Activated CD4-positive, alpha-beta T cell treated with anti-CD3 and anti-CD28 coated beads, Interleukin-2, amount 50 U/mL, for 24 hours (primary cell): ENCODE measurements around the gene TSPYL2.

Experiments used
- DNase-seq, 2 donors: peaks; one replicate each; pipeline ENCODE4 v3.0.0-alpha.2; 2020; ENCODE audit warnings: low read depth in 1 of 2, low spot score in 1 of 2

The TSPYL2 gene

DNA sequence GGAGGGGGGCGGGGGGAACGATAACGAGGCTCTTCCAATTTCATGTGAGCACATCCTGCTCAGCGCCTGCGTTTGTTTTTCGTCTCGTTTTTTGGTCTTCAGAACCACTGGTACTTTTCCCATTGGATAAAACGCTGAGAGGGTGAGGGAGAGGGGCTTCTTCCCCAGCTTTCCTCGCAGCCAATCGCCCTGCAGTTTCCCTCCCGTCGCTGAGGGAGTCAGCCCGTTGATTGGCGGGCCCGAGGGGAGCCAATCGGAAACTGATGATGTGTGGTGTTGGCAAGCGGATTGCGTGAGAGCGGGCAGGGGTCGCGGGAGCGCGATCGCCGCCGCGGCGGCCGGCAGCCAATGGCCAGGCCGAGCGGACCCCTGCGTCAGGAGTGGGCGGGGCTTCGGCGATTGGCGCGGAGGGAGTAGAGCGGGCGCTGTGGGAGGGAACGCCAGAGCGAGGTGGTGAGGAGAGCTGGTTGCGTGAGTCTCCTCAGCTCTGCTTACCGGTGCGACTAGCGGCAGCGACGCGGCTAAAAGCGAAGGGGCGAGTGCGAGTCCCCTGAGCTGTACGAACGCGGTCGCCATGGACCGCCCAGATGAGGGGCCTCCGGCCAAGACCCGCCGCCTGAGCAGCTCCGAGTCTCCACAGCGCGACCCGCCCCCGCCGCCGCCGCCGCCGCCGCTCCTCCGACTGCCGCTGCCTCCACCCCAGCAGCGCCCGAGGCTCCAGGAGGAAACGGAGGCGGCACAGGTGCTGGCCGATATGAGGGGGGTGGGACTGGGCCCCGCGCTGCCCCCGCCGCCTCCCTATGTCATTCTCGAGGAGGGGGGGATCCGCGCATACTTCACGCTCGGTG lies at the start of gene TSPYL2:
TSPYL2 (plus strand) TSS at position 443 of the 848 bp plus-strand sequence; CDS start at position 575, 132 bp downstream.
- DNase-seq, result peak; percentile 82 to 87

DNA sequence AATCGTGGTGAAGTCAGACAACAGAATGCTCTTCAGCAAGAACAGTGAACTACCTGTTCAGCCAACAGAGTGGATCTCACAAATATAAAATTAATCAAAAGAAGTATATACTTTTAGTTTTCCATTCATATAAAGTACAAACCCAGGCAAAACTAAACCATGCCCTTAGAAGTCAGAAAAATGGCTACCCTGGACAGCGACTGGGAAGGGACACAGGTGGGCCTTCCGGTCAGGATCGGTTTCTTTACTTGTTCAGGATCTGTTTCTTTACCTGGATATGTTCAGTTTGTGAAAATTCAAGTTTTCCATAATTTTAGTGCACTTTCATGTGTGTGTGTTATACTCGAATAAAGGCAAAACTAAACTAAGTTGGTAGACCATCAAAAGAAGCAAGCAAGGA lies 46.0 kb upstream of the TSPYL2 start:
- DNase-seq, result no peak

DNA sequence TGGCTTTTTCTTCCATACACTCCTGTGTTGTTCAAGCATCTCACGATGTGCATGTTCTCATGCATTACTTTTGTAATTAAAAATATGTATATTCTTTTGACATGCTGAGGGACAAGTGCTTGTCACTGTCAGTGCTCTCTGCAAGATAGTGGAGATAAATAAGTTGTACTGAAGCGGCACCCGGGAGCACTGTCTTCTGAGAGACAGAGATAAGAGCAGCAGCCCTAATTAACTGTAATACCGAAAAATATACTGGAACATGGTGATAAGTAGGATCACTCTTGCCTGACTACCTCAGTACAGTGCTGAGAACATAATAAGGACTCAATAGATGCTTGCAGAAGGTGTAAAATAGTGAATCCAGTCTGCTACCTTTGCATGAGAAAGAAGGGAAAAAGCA lies 42.9 kb upstream of the TSPYL2 start:
- no peak for DNase-seq

DNA sequence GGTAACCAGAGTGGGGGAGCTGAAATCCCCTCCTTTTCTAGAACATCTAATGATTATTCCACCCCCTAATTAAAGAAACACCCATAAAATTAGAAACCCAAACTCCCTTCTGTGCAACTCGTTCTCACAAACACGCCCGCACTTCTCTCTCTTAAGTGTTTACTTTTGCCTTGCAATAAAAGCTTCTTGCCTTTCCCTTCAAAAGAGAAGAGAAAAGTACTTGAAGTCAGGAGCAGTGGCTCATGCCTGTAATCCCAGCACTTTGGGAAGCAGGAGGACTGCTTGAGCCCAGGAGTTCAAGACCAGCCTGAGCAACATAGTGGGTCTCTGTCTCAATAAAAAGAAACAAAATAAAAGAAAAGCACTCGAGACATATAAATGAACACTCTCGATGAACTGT lies 37.2 kb upstream of the TSPYL2 start:
- no peak for DNase-seq

DNA sequence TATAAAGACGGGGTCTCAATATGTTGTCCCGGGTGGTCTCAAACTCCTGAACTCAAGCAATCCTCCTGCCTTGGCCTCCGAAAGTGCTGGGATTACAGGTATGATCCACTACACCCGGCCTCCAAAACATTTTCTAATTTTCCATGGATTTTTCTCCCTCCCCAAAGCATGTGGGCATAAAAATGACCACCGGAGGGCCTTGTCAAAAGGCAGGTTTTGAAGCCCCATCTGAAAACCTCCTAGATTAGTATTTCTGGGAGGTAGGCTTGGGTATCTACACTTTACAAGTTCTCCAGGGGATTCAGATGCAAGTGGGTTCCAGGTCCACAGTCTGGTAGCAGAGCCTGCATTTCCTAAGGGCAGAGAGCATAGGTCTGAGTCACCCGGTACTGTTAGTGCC lies 34.9 kb upstream of the TSPYL2 start:
- DNase-seq, result no peak

DNA sequence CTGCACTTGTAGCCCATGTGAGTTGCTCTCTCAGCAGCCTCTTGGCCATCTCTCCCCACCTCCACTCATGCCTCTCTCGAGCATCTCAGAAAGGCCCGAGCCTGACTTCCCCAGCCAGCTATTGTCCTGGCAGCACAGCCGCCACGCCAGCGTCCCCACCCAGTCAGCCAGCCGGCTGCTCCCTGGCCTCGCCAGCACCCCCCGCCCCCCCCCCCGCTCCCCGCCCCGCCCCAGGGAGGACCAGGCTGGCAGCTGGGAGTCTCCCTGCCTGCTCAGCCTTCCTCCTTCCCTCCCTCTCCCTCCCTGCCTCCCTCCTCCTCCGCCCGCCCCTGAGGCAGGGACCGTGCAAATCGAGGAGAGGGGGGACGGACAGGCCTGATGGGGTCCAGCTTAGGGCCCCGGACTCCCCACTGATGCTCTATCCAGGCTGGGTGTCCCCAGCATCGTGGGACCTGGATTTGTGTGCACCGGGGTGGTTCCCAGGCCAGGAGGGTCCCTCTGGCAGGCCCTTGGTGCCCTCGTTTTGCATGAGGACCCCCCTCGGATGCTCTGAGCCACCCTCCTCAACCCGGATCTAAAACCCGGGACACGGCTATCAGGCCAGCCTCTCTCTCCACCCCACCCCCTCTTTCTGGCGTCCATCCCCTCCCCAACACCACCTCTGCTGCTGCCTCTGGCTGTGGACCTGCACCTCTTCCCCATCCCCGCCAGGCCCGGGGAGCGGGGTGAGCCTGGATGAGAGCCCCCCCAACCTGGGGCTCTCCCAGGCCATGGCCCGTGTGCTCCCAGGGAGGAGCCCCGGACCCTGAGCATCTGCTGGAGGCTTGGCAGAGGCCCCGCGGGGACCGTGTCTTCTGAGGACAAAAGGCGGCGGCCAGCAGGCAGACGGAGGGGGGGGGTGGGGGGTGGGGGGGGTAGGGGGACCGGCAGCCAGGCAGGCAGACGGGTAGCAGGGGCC lies 33.7 kb upstream of the TSPYL2 start, which contains the start of gene GPR173:
GPR173 (plus strand) TSS at position 621 of the 958 bp plus-strand sequence. CDS start 27,833 bp downstream, outside the sequence.
- DNase-seq, result no peak

DNA sequence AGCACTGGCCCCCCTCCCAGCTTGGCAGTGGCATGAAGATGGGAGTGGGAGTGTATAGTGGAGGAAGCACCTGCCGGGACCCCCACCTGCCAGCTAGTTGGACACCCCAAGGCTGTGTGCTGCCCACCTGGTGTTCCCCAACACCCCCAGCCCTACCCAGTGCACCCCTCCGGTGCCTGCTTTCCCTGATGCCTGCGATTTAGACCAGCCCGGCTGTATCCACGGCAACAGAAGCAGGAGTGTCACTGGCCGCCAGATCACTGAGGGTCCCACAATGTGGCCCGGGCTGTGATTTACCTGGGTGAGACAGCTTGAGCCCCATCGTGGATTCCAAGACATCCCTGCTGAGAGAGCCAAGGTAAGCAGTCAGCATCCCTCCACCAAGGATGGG lies 33.0 kb upstream of the TSPYL2 start:
- no peak for DNase-seq

DNA sequence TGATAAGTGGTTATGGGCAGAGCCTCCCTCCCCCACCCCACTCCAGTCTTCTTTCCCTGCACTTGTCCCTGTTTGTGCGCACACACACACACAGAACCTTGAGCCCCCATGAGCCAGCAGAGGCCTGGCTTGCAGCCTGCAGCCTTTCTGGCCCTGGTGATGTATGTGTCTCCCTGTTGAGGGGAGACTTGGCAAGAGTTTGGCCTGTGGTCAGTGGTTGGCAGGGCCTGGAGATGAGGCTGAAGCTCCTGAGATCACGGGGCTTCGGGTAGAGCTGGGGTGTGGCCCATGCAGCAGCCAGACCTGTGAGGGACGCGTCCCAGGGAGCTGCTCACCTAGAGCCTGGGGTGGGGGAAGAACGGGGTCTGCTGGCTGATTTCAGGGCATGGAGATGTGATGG lies 31.3 kb upstream of the TSPYL2 start:
- no peak for DNase-seq

DNA sequence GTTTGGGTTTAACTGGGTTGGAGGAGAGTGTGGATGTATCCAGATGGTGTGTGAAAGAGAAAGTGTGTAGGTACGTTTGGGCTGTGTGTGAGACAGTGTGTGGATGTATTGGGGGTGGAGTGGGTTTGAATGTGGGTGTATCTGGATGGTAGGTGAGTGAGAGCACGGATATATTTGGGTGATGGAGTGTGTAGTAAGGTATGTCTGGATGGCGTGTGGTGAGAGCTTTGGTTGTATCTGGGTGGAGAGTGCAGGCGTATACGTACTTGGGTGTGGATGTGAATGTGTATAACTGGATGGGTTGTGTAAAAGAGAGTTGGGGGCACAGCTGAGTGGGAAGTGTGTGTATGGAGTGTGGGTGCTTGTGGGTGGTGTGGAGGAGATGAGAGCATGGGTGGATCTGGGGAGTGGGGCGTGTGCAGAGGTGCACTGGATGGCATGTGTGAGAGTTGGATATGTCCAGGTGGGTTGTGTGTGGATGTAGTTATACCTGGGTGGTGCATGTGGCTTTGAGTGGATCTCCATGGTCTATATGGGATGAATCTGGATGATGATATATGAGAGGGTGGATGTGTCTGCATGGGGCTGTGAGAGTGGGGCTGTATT lies 26.8 kb upstream of the TSPYL2 start:
- DNase-seq, result no peak

DNA sequence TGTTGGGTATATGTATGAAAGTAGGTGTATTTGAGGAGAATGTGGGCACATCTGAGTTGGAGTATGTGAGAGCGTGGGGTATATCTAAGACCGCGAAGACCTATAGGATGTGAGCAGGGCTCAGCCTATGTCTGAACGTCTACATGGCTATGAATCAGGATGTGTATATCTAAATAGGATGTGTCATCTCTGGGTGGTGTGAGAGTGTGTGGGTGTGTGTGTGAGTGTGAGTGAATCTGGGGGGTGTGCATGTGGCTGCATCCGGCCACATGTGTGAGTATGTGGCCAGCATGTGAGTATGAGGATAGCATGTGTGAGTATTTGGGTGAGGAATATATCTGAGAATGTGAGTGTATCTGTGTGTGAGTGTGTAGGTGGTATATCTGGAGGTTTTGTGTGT lies 25.9 kb upstream of the TSPYL2 start:
- DNase-seq, result no peak

DNA sequence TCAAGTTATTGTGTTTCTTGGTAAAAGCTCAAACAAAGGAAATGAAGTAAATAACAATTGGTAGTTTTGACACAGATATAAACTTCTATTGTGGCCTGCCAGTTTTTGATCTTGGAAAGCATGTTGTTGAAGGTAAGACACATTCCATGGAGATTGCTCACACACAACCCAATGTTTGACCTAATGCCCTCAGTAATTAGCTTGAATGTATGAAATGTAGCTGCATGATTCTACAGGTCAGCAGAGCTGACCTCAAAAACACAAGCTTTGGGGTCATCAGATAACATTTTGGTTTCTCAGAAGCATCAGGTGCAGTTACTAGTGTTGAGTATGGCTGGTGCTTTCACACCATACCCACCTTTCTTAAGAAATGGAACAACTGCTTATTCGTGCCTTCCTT lies 17.1 kb upstream of the TSPYL2 start:
- no peak for DNase-seq

DNA sequence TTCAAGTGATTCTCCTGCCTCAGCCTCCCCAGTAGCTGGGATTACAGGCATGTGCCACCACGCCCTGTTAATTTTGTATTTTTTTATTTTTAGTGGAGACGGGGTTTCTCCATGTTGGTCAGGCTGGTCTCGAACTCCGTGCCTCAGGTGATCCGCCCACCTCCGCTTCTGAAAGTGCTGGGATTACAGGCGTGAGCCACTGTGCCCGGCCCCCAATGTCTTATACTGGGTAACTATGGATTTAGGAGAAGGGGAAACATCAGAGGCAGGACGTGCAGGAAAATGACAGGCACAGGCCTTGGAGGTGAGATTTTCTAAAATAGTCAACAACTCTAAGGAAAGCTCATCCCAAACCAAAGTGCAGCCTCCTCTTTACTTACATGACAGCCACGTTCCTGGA lies 11.1 kb upstream of the TSPYL2 start:
- no peak for DNase-seq

DNA sequence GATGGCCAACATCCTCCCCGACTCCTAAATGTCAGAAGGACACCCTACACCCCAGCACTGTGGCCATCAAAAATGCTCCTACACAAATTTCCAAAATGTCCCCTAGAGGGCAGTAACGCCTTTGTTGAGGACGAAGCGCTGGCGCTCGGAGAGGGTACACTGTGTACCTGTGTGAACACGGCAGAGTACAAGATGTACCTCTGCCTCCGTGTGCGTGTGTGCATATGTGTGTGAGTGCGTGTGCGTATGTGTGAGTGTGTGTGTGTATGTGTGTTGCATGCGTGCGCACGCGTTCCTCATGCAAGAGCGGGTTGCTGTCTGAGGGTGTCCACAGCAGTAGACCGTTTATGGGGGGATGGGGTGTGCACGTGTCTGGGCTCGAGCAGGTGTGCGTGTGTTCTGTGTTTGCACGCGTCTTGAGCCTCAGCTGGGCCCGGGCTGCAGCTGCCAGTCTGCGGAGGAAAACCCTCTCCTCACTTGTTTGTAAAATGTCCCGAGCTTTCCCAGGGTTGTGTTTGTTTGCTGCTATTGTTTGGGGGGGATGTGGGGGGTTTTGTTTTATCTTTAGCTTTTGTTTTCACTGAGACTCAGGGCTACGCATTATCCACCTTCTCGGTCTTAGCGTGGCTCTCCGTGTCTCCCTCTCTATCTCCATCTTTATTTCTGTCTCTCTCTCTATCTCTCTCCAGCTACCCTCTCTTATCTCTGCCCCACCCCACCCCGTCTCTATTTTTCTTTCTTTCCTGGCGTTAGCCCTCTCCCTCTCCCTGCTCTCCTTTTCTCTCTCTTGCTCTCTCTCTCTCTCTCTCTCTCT lies 10.4 kb upstream of the TSPYL2 start:
- peak in 1 of 2 donors; percentile 65 for DNase-seq

DNA sequence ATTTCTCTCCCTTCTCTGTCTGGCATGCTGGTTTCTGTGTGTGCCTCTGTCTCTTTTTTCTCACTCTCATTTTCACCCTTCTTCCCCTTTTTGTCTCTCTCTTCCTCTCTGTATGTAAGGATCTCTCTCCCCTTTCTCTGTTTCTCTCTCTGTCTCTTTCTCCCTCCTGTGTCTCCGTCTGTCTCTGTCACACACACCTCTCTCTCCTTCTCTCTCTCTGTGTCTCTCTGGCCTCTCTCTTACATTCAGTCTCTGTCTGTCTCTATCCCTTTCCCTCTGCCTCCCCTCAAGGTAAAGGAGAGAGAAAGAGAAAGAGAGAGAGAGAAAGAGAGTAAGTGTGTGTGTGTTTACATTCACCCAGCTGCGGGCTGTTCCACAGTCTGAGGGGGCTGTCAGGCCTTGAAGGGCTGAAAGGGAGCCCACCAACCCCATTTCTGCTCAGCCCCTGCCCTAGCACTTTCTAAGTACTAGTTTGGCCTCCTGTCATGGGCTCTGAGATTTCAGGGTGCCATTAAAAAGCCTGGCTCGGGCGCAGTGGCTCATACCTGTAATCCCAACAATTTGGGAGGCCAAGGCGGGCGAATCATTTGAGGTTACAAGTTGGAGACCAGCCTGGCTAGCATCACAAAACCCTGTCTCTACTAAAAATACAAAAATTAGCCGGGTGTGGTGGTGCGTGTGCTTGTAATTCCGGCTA lies 9.6 kb upstream of the TSPYL2 start:
- no peak for DNase-seq

DNA sequence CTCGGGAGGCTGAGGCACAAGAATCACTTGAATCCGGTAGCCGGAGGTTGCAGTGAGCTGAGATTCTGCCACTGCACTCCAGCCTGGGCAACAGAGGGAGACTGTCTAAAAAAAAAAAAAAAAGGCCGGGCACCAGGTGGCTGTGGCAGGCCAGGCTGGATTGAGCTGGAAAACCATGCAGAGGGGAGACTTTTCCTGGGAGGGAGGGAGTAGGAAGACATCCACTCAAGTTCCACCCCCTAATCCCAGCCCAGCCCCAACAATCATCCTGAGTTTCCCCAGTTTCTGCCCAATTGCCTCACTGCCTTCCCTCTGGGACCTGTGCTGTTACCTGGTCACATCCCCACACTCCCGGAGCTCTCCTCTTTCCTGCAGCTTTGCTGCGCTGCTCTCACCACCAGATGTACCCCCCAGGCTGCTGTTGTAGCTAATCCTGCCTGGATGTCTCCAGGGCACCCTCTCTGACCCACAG lies 9.0 kb upstream of the TSPYL2 start:
- DNase-seq, result no peak

DNA sequence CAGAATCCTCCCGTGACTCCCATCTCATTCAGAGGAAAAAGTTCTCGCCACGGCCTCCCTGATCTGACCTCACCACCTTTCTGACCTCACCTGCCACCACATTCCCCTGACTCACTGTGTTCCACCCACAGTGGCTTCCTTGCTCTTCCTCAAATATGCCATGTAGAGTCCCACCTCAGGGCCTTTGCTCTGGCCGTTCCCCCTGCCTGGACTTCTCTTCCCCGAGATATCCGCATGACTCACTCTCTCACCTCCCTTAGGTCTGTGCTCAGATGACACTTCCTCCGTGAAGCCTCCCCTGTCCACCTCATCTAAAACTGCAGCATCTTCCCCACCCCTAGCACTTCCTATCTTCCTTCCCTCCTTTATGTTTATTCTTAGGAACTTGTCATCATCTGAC lies 7.2 kb upstream of the TSPYL2 start:
- no peak for DNase-seq

DNA sequence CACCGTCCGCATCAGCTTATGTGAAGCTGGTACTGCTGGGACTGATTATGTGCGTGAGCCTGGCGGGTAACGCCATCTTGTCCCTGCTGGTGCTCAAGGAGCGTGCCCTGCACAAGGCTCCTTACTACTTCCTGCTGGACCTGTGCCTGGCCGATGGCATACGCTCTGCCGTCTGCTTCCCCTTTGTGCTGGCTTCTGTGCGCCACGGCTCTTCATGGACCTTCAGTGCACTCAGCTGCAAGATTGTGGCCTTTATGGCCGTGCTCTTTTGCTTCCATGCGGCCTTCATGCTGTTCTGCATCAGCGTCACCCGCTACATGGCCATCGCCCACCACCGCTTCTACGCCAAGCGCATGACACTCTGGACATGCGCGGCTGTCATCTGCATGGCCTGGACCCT lies 5.5 kb upstream of the TSPYL2 start:
- no peak for DNase-seq

DNA sequence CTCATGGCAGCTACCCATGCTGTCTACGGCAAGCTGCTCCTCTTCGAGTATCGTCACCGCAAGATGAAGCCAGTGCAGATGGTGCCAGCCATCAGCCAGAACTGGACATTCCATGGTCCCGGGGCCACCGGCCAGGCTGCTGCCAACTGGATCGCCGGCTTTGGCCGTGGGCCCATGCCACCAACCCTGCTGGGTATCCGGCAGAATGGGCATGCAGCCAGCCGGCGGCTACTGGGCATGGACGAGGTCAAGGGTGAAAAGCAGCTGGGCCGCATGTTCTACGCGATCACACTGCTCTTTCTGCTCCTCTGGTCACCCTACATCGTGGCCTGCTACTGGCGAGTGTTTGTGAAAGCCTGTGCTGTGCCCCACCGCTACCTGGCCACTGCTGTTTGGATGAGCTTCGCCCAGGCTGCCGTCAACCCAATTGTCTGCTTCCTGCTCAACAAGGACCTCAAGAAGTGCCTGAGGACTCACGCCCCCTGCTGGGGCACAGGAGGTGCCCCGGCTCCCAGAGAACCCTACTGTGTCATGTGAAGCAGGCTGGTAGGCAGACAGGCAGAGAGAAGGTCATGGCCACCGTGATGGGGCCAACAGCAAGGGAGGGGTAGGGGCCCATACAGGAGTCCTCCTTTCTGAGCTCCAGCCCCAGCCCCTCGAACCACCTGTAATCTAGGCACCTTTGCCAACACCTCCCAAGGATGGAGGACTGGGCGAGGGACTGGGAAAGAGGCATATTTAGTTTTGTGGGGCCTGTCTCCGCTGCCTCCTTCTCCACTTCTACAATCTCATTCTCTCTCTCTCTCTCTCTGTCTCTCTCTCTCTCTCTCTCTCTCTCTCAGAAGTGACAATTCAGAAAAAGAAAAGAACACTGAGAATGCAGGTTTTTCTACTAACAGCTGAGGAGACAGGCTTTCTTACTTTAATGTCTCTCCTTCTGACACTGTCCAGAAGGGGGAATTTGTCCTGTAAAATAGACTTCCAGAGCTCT lies 4.7 kb upstream of the TSPYL2 start:
- no peak for DNase-seq

DNA sequence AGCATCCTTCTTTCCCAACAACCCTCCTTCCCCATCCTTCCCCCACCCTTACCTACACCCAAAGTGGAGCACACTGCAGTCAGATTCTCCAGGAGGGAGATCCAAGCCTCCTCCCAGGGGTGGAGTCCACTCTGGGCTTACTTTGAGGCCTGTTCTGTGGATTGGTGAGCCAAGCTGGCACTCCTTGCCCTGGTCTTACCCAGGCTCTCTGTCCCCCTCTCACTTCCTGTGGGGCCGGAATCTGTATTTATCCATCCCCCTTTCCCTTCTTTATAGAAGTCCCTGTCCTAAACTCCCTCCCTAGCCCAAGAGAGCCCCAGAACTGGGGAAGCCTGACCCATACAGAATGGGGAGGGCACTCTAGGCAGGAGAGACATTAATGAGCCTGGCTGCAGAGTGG lies 3.2 kb upstream of the TSPYL2 start:
- no peak for DNase-seq
